Uterus (tissue), 4 donors: ENCODE results near the gene SLC44A1. TPM values are rescaled to one million over a fixed set of nuclear protein-coding genes. Genes with fewer than 3 reads are reported as not detected.

Experiments used
- DNase-seq, 2 donors: peaks; one replicate each; pipeline ENCODE4 v3.0.0-alpha.2; 2019 to 2020
- H3K27ac ChIP-seq, 2 donors: fragments of 200-600 bp; sonication (generic); 1 replicate in 1 of 2; 2 replicates in 1 of 2; pipeline ENCODE4 v1.5.1; 2016 to 2018
- H3K27me3 ChIP-seq, 2 donors: fragments of 200-600 bp; sonication (generic); one replicate each; pipeline ENCODE4 v1.5.1; 2018 to 2019; ENCODE audit warnings: control low read depth in 1 of 2
- H3K36me3 ChIP-seq, 2 donors: fragments of 200-600 bp; sonication (generic); one replicate each; pipeline ENCODE4 v1.5.1; 2019; ENCODE audit warnings: control low read depth in 1 of 2
- H3K4me1 ChIP-seq, 2 donors: fragments of 200-600 bp; sonication (generic); one replicate each; pipeline ENCODE4 v1.5.1; 2018 to 2019; ENCODE audit warnings: control low read depth in 1 of 2
- H3K4me3 ChIP-seq, 2 donors: fragments of 200-600 bp; sonication (generic); 1 replicate in 1 of 2; 2 replicates in 1 of 2; pipeline ENCODE4 v1.5.1; 2018 to 2019; ENCODE audit warnings: mild to moderate bottlenecking in 1 of 2
- H3K9me3 ChIP-seq, 2 donors: fragments of 200-600 bp; sonication (generic); one replicate each; pipeline ENCODE4 v1.5.1; 2019; ENCODE audit warnings: control low read depth in 1 of 2
- CTCF ChIP-seq, 4 experiments: fragments of 200-600 bp in 2 of 4; fragments of 450-650 bp in 2 of 4; sonication (generic) in 2 of 4; IDR thresholded peaks; one replicate each; pipeline ENCODE4 v1.5.1; 2016 to 2019; ENCODE audit warnings: antibody characterized with exemption in 4 of 4, mild to moderate bottlenecking in 2 of 4, moderate library complexity in 1 of 4
- POLR2A ChIP-seq, 2 donors: fragments of 450-650 bp; IDR thresholded peaks; one replicate each; pipeline ENCODE4 v1.6.1; 2016; ENCODE audit warnings: antibody characterized with exemption in 2 of 2, mild to moderate bottlenecking in 1 of 2, moderate library complexity in 1 of 2
- intact Hi-C: fragments of 100-400 bp; cut with DNase I; formaldehyde crosslinking; loops from one replicate; pipeline ENCODE4 v1.15.1; 2023; ENCODE audit warnings: low total_unique reads
- total RNA-seq, 4 donors: library from RNA; depleted of rRNA in 3 of 4; stranded (reverse); fragments of >200 nt in 3 of 4; gene quantifications; one replicate each; pipeline versions ENCODE4 v1.1.0 to v1.2.4, GENCODE V29; 2014 to 2023
- donor health status: DM: yes; HTN: yes; CAD: no.

The SLC44A1 gene
- total RNA-seq, 4 donors from 2014 or later: 58.2 to 75.0 (median 63.0) TPM

DNA sequence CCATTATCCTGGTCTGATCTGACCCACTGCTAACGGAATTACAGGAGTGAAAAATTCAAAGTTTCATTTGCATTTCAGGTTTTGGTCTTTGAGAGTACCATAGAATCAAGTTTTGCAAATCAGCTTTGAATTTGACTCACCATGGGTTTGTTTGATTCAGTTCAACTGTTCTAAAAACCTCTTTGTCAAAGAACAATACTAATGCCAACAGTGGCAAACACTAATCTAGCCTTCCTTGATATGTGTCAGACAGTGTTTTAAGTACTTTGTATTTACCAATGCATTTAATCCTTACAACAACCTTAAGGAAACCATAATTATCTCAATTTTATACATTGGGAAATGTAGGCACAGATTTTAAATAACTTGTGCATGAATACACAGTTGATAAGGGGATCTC, 193.3 kb downstream of the SLC44A1 start:
- no peak for TF ChIP-seq POLR2A (IDR thresholded peaks at IDR 0.05)
- no peak for TF ChIP-seq CTCF (IDR thresholded peaks at IDR 0.05)
- no peak for DNase-seq
- Histone ChIP-seq H3K4me1 (no peaks in the 10 kb centered on the region), H3K36me3 (no peaks in the 10 kb centered on the region), H3K27ac (no peak overlapping the region), H3K9me3 (no peaks in the 10 kb centered on the region), H3K27me3 (no peaks in the 10 kb centered on the region), H3K4me3 (no peak overlapping the region)
- intact Hi-C loops: no loop called here

- Histone ChIP-seq H3K4me1 (no peaks in the 10 kb centered on the region), H3K9me3 (no peaks in the 10 kb centered on the region), H3K4me3 (no peak overlapping the region), H3K36me3 (no peaks in the 10 kb centered on the region), H3K27ac (no peak overlapping the region), H3K27me3 (no peaks in the 10 kb centered on the region)
- TF ChIP-seq POLR2A (IDR thresholded peaks at IDR 0.05): no peak
- TF ChIP-seq CTCF (IDR thresholded peaks at IDR 0.05): no peak
- intact Hi-C loops: no loop called here
- DNase-seq: no peak
These were observed 193.8 kb downstream of the SLC44A1 start for GRCh38 chr9:105438141-105438806.

GRCh38 chr9:105439428-105439827, 195.0 kb downstream of the SLC44A1 start:
- Histone ChIP-seq H3K9me3 (no peaks in the 10 kb centered on the region), H3K36me3 (no peaks in the 10 kb centered on the region), H3K27me3 (no peaks in the 10 kb centered on the region), H3K4me1 (no peaks in the 10 kb centered on the region), H3K27ac (no peak overlapping the region), H3K4me3 (no peak overlapping the region)
- intact Hi-C loops: no loop called here
- TF ChIP-seq POLR2A (IDR thresholded peaks at IDR 0.05) (no peak), CTCF (IDR thresholded peaks at IDR 0.05) (no peak)
- DNase-seq: no peak

- no peaks in the 10 kb centered on the region for H3K9me3 ChIP-seq
- H3K4me3 ChIP-seq: no peak overlapping the region
- H3K4me1 ChIP-seq: no peaks in the 10 kb centered on the region
- intact Hi-C loops: no loop called here
- no peak for DNase-seq
- H3K36me3 ChIP-seq: no peaks in the 10 kb centered on the region
- no peak overlapping the region for H3K27ac ChIP-seq
- no peaks in the 10 kb centered on the region for H3K27me3 ChIP-seq
- TF ChIP-seq CTCF (IDR thresholded peaks at IDR 0.05) (no peak), POLR2A (IDR thresholded peaks at IDR 0.05) (no peak)
These were observed 197.2 kb downstream of the SLC44A1 start for GRCh38 chr9:105441616-105442160.

- H3K4me3 ChIP-seq: no peak overlapping the region
- no peaks in the 10 kb centered on the region for H3K27me3 ChIP-seq
- no peaks in the 10 kb centered on the region for H3K36me3 ChIP-seq
- H3K9me3 ChIP-seq: no peaks in the 10 kb centered on the region
- intact Hi-C loops: no loop called here
- DNase-seq: no peak
- H3K4me1 ChIP-seq: no peaks in the 10 kb centered on the region
- H3K27ac ChIP-seq: no peak overlapping the region
- TF ChIP-seq POLR2A (IDR thresholded peaks at IDR 0.05): no peak
- TF ChIP-seq CTCF (IDR thresholded peaks at IDR 0.05): no peak
These were observed 198.7 kb downstream of the SLC44A1 start for GRCh38 chr9:105443121-105443520.
